Fibroblast of lung (primary cell): ENCODE measurements around the gene ARID3A.

Experiments
- EZH2 ChIP-seq: IDR thresholded peaks from 2 replicates; pipeline ENCODE4 v1.5.1; 2012; ENCODE audit warnings: low read length, control low read depth, mild to moderate bottlenecking; ENCODE audit errors: missing control alignments
- TF ChIP-seq, protein P1 (sequence below), 2 donors: IDR thresholded peaks in 1 of 2; conservative IDR thresholded peaks in 1 of 2; 1 replicate in 1 of 2; 2 replicates in 1 of 2; pipeline ENCODE4 v1.5.1; 2011 to 2012; ENCODE audit warnings: low read length in 2 of 2, control low read depth in 1 of 2, inconsistent platforms in 1 of 2, low read depth in 1 of 2, mild to moderate bottlenecking in 1 of 2

DNA sequence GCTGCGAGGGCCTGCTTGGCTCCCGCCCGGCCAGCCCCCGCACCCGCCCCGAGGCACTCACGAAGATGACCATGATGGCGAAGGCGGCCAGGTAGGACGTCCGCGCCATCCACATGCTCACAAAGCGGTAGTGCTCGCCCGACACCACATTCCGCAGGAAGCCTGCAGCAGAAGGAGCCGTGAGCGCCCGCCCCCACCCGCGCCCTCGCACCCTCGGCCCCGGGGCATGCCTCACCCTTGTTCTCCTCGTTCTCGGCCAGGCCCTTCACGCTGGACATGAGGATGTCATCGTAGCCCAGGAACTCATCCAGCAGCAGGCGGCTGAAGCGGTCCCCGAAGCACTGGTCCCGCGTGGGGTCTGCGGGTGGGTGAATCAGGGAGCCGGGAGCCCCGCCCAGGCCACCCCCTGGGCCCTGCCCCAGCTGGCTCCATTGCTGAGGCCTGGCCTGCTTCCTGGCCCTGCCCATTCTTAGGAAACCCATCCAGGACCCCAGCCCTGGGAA lies 86.0 kb downstream of the ARID3A start:
- TF ChIP-seq EZH2: no peak
- TF ChIP-seq, protein P1, sequence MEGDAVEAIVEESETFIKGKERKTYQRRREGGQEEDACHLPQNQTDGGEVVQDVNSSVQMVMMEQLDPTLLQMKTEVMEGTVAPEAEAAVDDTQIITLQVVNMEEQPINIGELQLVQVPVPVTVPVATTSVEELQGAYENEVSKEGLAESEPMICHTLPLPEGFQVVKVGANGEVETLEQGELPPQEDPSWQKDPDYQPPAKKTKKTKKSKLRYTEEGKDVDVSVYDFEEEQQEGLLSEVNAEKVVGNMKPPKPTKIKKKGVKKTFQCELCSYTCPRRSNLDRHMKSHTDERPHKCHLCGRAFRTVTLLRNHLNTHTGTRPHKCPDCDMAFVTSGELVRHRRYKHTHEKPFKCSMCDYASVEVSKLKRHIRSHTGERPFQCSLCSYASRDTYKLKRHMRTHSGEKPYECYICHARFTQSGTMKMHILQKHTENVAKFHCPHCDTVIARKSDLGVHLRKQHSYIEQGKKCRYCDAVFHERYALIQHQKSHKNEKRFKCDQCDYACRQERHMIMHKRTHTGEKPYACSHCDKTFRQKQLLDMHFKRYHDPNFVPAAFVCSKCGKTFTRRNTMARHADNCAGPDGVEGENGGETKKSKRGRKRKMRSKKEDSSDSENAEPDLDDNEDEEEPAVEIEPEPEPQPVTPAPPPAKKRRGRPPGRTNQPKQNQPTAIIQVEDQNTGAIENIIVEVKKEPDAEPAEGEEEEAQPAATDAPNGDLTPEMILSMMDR (conservative IDR thresholded peaks at IDR 0.05 in 1 of 2, IDR thresholded peaks at IDR 0.05 in 1 of 2; ENCODE audit: low read depth in 1 of 2, low read length in 2 of 2): no peak
